HG03196 (cell line): ENCODE measurements around the gene PTCH2.
"Not testable (repeated sequence)": the region's sequence is repeated elsewhere in the genome, so short reads cannot be mapped to it uniquely, and the experiment has no call there.

Experiments used
- ATAC-seq: cut with Tn5 transposase; IDR thresholded peaks from one replicate; pipeline ENCODE4 v1.9.1; 2021; ENCODE audit not compliant: unreplicated experiment

PTCH2 gene

GRCh38 chr1:44839576-44839975 lies 3.5 kb downstream of the PTCH2 start:
- no peak for ATAC-seq

DNA sequence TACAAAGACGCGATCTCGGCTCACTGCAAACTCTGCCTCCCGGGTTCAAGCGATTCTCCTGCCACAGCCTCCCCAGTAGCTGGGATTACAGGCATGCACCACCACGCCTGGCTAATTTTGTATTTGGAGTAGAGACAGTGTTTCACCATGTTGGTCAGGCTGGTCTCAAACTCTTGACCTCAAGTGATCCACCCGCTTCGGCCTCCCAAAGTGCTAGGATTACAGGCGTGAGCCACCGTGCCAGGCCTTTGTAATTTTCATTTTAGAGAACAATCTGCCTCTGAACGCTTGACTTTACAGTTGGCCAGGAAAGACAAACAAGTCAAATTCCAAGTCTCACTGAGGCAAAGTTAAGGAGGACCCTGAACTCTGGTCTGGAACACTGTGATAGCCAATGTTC lies 4.8 kb downstream of the PTCH2 start:
- not testable (repeated sequence) for ATAC-seq

DNA sequence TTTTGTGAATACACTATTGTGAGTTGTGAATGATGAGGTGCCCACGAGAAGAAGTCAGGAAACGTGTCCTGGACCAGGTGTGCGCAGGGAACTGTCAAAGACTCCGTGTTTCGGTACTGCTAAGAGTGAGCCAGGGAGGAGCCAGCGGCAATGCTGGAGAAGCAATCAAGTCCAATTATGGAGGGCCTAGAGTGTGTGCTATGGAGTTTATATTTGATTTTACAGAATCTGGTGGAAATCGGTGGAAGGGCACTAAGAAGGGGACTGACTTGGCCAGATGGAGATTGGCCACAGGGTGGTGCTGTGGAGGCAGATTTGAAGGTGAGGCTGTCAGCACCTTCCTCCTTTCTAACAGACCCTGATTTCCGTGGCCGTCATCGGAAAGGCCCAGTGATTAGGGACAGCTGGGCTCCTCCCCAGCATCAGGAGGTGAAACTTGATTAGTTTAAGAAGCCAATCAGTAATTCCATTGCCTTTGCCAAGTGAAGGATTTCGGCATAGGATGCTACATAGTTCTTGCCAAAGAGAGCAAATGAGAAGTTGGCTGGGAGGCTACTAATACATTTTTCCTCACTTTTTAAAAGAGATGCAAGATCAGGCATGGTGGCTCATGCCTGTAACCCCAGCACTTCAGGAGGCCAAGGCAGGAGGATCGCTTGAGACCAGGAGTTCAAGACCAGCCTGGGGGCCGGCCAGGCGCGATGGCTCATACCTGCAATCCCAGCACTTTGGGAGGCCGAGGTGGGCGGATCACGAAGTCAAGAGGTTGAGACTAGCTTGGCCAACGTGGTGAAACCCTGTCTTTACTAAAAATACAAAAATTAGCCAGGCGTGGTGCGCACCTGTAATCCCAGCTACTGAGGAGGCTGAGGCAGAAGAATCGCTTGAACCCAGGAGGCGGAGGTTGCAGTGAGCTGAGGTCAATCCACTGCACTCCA lies 7.0 kb downstream of the PTCH2 start:
- peak; percentile 59 for ATAC-seq

DNA sequence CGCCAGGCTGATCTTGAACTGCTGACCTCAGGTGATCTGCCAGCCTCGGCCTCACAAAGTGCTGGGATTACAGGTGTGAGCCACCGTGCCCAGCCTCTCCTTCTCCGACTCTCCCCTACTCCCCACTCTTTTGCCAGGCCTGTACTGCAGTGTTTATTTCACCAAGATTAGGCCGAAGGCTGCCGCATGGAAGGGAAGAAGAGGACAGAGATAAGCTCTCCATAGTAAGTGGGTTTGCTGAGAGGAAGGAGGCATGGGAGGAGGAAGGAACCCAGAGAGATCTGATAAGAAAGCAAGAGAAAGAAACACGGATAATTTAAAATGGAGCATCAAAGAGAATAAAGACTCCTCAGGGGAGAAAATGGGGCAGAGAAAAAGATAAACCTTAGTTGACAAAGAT lies 8.7 kb downstream of the PTCH2 start:
- no peak for ATAC-seq

DNA sequence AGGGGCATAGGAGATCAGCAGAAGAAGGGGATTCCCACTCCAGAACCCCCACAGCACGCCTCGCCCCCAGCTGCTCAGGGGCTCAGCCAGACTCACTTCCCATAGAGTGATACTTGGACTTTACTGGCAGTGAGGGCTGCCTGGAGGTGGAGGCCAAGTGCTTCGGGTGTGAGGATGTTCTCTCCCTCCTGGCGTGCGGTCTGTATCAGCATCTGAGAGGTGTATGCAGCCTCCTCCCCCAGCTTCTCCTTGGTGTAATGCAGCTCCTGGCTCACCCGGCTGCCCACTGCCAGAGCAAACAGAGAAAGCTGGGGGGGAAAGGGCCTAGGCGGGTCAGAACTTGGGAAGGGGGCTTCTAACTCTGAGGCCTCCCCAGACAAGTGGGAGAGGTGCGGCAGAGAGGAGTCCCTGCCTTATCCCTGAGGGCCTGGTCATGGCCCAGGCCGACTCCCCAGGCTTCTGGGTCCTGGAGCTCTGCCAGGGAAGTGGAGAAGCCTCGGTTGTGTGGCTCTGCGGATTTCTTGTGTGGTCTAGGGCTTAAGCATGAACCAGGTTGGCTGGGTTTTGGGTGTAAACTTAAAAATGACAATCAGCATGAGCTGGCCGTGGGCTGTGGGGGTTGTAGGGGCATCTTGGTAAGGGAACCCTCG lies 10.9 kb downstream of the PTCH2 start:
- ATAC-seq: no peak

- ATAC-seq: no peak
Observed at GRCh38 chr1:44831516-44831915, 11.5 kb downstream of the PTCH2 start.

- no peak for ATAC-seq
Observed at GRCh38 chr1:44830900-44831304, 12.2 kb downstream of the PTCH2 start.

DNA sequence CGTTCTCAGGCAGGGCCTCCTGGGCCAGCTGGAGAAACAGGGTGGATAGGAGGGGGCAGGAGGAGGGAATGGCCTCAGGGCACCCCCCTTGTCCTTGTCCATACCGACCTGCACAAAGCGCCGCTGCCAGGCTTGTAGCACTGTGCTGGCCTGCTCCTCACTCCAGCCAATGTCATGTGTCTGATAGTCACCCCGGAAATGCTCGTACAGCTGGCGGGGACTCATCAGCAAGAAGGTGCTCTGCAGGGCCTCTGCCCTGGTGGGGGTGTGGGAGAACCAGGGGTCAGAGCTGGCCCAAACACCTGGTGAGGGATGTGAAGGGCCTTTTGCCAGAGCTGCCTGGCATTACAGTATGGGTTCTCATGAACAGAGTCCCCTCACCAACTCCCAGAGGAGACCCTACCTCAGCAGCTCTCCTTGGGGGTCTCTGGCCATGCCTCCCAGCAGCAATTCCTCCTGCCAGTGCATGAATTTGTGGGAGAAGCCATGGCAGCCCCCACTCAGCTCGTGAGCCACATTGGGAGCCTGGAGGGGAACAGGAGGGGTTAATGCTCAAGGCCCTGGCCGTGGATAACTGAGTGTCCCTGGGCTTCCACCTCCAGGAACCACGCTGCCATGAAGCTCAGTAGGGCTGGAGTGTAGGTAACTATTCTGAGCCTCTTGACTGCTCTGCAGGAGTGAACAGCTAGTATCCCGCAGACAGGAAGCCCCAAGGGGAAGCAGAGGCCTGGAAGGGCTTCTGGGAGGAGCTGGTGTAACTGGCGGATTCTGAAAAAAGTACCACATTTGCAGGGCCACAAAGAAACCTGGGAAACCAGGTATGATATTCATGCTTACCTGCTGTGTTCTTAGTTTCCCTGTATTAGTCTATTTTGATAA lies 13.3 kb downstream of the PTCH2 start:
- no peak for ATAC-seq

GRCh38 chr1:44828841-44829440 lies 14.1 kb downstream of the PTCH2 start:
- no peak for ATAC-seq

DNA sequence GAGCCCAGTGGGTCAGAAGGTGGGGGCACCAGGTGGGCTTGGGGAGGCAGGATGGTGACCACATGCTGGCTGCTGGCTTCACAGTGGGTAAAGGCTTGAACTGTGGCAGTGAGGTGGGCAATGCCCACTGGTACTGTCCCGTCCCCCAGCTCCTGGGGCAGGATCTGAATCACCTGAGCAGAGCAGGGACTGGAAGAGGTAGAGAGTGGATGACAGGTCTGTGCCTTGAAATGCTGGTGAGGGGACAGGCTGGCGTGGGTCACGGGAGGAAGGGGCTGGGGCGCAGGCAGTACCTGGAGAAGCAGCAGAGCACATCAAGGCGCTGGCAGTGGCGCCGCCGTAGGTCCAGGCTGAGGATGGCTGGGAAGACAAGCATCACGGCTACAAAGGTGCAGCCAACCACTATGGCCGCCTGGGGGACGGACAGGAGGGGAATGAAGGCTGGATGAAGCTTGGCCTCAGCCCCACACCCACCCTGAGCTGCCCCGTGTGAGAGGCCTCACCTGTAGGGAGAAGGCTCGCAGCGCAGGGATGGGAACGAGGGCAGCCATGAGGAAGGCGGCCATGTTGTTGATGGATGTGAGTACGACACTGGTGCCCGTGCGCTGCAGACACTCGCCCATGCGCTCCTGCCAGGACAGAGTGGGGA lies 14.9 kb downstream of the PTCH2 start:
- ATAC-seq: no peak

DNA sequence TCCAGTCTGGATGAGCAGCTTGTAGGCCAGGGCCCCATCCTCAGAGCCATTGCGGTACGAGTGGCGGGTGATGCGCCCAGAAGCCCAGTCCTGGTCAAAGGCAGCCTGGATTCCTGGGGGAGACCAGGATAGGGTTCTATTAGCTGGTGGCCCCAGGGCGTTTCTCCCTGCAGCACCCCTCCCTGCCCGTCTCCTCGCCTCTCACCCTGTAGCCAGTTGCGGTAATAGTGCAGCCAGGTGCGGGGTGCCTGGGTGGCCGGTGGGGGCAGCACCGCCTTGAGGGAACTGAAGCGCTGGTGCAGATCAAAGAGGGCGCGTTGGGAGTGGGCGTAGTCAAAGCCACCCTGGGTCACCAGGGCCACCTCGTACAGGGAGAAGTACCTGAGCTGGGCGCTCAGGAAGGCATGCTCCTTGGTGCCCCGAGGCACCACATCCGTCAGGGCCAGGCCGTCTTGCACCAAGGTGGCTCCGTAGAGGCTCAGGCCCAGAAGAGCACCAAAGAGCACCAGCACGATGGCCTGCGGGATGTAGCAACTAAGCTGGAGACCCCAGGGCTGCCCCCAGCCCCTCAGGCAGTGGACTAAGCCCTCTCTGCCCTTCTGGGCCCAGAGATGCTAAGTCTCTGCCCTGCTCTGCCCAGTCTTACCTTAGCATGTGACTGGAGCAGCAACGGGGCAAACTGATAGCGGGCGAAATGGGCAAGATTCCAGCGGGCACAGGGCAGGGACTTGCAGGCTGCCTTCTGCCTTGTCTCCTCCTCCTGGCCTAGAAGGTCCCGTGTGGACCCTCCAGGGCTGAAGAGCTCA lies 15.7 kb downstream of the PTCH2 start:
- ATAC-seq: no peak

DNA sequence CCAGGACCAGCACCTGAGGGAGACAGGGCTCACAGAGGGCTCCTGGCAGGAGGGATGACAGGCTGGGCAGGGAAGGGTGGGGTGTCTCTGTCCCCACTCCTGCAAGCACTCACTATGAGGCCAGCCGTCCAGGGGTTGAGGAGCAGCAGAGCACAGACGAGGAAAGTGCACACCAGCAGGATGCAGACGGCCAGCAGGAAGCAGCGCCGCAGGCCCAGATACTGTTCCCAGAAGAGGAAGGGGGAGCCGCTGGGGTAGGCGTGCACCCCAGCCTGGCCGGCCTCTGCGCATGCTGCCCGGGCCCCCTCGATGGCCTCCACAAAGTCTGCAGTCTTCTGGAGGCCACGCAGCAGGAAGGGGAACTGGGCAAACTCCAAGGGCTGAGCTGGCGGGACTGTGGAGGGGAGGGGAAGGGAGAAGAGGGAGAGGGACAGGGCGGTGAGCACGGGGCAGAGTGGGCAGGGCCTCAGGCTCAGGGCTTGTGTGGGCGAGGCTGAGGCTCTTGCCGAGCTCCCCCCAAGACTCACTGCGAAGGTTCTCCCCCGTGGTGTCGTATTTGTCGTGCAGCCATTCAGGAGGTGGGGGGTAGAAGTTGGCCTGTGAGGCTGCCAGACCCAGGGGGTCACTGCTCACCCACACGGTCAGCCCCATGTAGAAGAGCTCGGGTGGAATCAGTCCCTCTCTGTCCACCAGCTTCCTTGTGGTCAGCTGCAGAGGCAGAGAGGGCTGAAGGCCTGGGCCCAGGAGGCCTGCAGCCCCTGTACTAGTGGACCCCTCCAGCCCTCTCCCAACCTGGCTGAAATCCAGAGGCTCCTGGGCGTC lies 16.5 kb downstream of the PTCH2 start:
- no peak for ATAC-seq

DNA sequence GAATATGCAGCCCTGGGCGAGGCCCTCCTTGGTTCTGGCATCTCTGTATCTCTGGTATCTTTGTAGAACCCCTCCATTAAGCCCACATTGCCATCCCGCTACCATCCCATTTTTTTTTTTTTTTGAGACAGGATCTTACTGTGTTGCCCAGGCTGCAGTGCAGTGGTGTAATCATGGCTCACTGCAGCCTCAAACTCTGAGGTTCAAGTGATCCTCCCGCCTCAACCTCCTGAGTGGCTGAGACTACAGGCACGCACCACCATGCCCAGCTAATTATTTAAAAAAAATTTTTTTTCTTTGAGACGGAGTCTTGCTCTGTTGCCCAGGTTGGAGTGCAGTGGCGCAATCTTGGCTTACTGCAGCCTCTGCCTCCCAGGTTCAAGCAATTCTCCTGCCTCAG lies 18.7 kb downstream of the PTCH2 start:
- not testable (repeated sequence) for ATAC-seq

DNA sequence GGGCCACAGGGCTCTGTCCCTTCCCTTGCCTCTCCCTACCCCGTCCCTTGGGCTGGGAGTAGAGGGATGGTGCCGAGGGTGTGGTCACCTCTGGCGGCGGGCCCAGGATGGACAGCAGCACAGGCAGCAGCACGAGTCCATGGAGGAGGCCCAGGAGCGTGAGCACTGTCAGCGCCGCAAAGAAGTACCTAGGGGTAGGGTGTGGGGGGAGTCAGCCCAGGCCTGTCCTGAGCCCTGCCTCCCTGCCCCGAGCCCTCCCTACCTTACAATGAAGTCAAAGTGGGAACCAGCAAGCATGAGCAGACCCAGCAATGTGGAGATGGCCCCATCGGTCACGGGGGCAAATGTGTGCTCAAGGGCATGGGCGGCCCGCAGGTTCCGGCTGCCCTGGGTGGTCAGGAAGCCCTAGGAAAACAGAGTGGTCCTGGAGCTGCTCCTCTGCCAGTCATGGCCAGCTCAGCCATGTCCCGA lies 20.0 kb downstream of the PTCH2 start:
- ATAC-seq: no peak

GRCh38 chr1:44822131-44822701 lies 20.8 kb downstream of the PTCH2 start:
- ATAC-seq: no peak

GRCh38 chr1:44821240-44821715 lies 21.8 kb downstream of the PTCH2 start:
- no peak for ATAC-seq

DNA sequence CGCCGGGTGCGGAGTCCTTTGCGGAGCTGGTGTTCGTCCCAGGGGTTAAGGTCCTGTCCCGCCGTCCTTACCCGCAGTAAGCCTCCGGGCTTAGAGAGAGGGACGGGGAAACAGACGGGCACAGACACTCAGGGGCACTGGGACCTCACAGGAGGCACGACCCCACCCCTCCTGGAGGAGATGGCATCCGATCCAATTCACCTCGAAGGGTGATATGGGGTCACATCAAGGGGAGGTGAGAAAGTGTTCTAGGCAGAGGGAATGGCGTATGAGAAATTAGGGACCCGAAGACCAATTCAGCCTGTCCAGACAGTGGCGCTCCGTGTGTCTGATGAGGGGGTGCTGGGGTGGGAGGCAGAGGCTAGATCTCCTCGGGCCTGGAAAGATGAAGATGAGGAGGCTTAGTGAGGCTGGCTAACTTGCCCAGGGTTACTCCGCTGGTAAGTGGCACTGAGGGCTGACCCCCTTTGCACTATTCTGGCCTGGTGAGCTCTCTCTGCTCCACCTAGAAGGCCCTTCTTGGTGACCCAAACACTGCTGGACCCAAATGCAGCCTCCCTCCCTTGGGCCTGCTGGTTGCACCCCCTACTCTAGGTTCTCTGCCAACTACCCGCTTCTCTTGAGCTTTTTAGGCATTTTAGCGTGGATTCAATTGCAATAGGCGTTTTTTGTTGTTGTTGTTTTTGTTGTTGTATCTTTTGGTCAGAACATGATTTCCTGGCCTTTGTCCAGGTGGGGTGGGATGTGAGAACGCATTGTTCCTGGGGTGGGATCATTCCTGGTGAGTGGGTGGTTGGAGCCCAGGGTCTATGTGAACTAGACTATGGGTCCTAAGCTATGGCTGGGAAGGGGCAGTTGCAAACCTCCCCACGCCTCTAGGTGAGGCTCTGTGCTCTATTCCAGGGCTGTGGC lies 22.5 kb downstream of the PTCH2 start:
- no peak for ATAC-seq
